IMR-90 (cell line): ENCODE results near the gene MSI2. TPM values are rescaled to one million over a fixed set of nuclear protein-coding genes. Genes with fewer than 3 reads are reported as not detected.

Experiments used
- ATAC-seq: fragments of 200-7000 bp; cut with Tn5 transposase; 2 replicates; pipeline ENCODE4 v1.9.1; 2020; ENCODE audit warnings: low read depth, mild to moderate bottlenecking, moderate library complexity
- BruUV-seq: library from RNA; stranded (reverse); fragments of 400-500 nt; replicated peaks from 2 replicates; lab custom pipeline; 2021; lab: Mats Ljungman, UMichigan
- CTCF ChIA-PET: fragments of 300-600 bp; formaldehyde crosslinking; extraction: SDS; loops from one replicate; lab custom pipeline; 2021; ENCODE audit warnings: antibody characterized with exemption; lab: Yijun Ruan, JAX
- POLR2A ChIA-PET: fragments of 300-600 bp; sonication (Branson Sonifier 250); formaldehyde crosslinking; loops from one replicate; lab custom pipeline; 2022; ENCODE audit warnings: antibody characterized with exemption; ENCODE audit not compliant: unreplicated experiment; lab: Charles Lee
- DNase-seq: peaks from one replicate; pipeline ENCODE4 v3.0.0; 2013
- H2AFZ ChIP-seq: replicated peaks from 2 replicates; pipeline ENCODE3; 2013; ENCODE audit warnings: low read length, mild to moderate bottlenecking; ENCODE audit not compliant: poor library complexity
- H2AK5ac ChIP-seq: 2 replicates; pipeline ENCODE4 v1.6.1; 2013; ENCODE audit warnings: low read depth, low read length, inconsistent platforms
- H2AK9ac ChIP-seq: replicated peaks from 2 replicates; pipeline ENCODE3; 2013; ENCODE audit warnings: mild to moderate bottlenecking, low read depth, low read length, moderate library complexity; ENCODE audit not compliant: poor library complexity
- H2BK120ac ChIP-seq: 2 replicates; pipeline ENCODE4 v1.6.1; 2013; ENCODE audit warnings: low read depth, low read length, inconsistent platforms
- H2BK15ac ChIP-seq: 3 replicates; pipeline ENCODE4 v1.6.1; 2013; ENCODE audit warnings: low read depth, low read length, inconsistent platforms
- H2BK20ac ChIP-seq: 2 replicates; pipeline ENCODE4 v1.6.1; 2013; ENCODE audit warnings: low read depth, mild to moderate bottlenecking, inconsistent platforms, low read length, moderate library complexity
- H2BK5ac ChIP-seq: 2 replicates; pipeline ENCODE4 v1.6.1; 2013; ENCODE audit warnings: mild to moderate bottlenecking, low read depth, low read length, inconsistent platforms; ENCODE audit not compliant: poor library complexity, severe bottlenecking
- H3K14ac ChIP-seq: replicated peaks from 2 replicates; pipeline ENCODE4 v1.6.1; 2013; ENCODE audit warnings: low read depth, low read length, inconsistent platforms
- H3K18ac ChIP-seq: 2 replicates; pipeline ENCODE4 v1.6.1; 2013; ENCODE audit warnings: low read depth, low read length, control low read depth
- H3K23ac ChIP-seq: 2 replicates; pipeline ENCODE4 v1.6.1; 2013; ENCODE audit warnings: low read depth, low read length, inconsistent platforms
- H3K27ac ChIP-seq: 2 replicates; pipeline ENCODE4 v1.5.1; 2013; ENCODE audit warnings: mild to moderate bottlenecking, control low read depth, low read length; ENCODE audit not compliant: insufficient read depth
- H3K27me3 ChIP-seq: 2 replicates; pipeline ENCODE4 v1.6.1; 2013; ENCODE audit warnings: low read length; ENCODE audit not compliant: control insufficient read depth, insufficient read depth
- H3K36me3 ChIP-seq: 2 replicates; pipeline ENCODE4 v1.6.1; 2013; ENCODE audit warnings: low read length, mixed read lengths; ENCODE audit not compliant: control insufficient read depth, insufficient read depth
- H3K4ac ChIP-seq: 2 replicates; pipeline ENCODE4 v1.6.1; 2013; ENCODE audit warnings: low read depth, low read length, inconsistent platforms
- H3K4me1 ChIP-seq: 2 replicates; pipeline ENCODE4 v1.6.1; 2013; ENCODE audit warnings: low read length, mixed read lengths; ENCODE audit not compliant: control insufficient read depth, insufficient read depth
- H3K4me2 ChIP-seq: 2 replicates; pipeline ENCODE4 v1.6.1; 2013; ENCODE audit warnings: low read depth, mild to moderate bottlenecking, control low read depth, low read length, moderate library complexity
- H3K4me3 ChIP-seq: 2 replicates; pipeline ENCODE4 v1.5.1; 2013; ENCODE audit warnings: low read depth, mild to moderate bottlenecking, control low read depth, low read length, moderate library complexity; ENCODE audit not compliant: insufficient read depth
- H3K56ac ChIP-seq: 2 replicates; pipeline ENCODE4 v1.6.1; 2013; ENCODE audit warnings: low read length, inconsistent platforms; ENCODE audit not compliant: insufficient read depth; ENCODE audit errors: extremely low read depth
- H3K79me1 ChIP-seq, 2 experiments: 2 replicates each; pipeline ENCODE4 v1.6.1; 2013; ENCODE audit warnings: low read length in 2 of 2, inconsistent platforms in 1 of 2, low read depth in 1 of 2
- H3K9ac ChIP-seq: 2 replicates; pipeline ENCODE4 v1.6.1; 2013; ENCODE audit warnings: low read depth, low read length, control low read depth
- H3K9me1 ChIP-seq: 2 replicates; pipeline ENCODE4 v1.6.1; 2013; ENCODE audit warnings: low read length, inconsistent platforms; ENCODE audit not compliant: insufficient read depth
- H3K9me3 ChIP-seq: 2 replicates; pipeline ENCODE4 v1.6.1; 2013; ENCODE audit warnings: low read length; ENCODE audit not compliant: control insufficient read depth, insufficient read depth
- H4K20me1 ChIP-seq: 2 replicates; pipeline ENCODE4 v1.6.1; 2013; ENCODE audit warnings: low read length, inconsistent platforms; ENCODE audit not compliant: insufficient read depth
- H4K5ac ChIP-seq: 2 replicates; pipeline ENCODE4 v1.6.1; 2013; ENCODE audit warnings: mild to moderate bottlenecking, low read depth, low read length, control low read depth
- H4K8ac ChIP-seq, 2 experiments: 2 replicates each; pipeline ENCODE4 v1.6.1; 2013; ENCODE audit warnings: low read depth in 2 of 2, low read length in 2 of 2, control low read depth in 1 of 2, inconsistent platforms in 1 of 2
- H4K91ac ChIP-seq: 2 replicates; pipeline ENCODE4 v1.6.1; 2013; ENCODE audit warnings: low read depth, low read length, inconsistent platforms; ENCODE audit not compliant: insufficient read depth
- BHLHE40 ChIP-seq: fragments of 150-350 bp; IDR thresholded peaks from 2 replicates; pipeline ENCODE4 v1.6.1; 2016; ENCODE audit warnings: mild to moderate bottlenecking, low read depth, low read length
- MAZ ChIP-seq: IDR thresholded peaks from 2 replicates; pipeline ENCODE4 v1.6.1; 2012; ENCODE audit warnings: low read depth, mild to moderate bottlenecking, low read length, improper control_type of control experiment, moderate library complexity, borderline replicate concordance
- MXI1 ChIP-seq: IDR thresholded peaks from 2 replicates; pipeline ENCODE4 v1.6.1; 2012; ENCODE audit warnings: low read depth, mild to moderate bottlenecking, low read length, moderate library complexity, borderline replicate concordance
- NFE2L2 ChIP-seq: fragments of 150-350 bp; IDR thresholded peaks from 2 replicates; pipeline ENCODE4 v1.6.1; 2016; ENCODE audit warnings: low read depth, mild to moderate bottlenecking, low read length
- SMC3 ChIP-seq: fragments of 150-350 bp; IDR thresholded peaks from 2 replicates; pipeline ENCODE4 v1.6.1; 2016; ENCODE audit warnings: low read depth, mild to moderate bottlenecking, antibody characterized with exemption, low read length, moderate library complexity
- USF2 ChIP-seq: fragments of 150-350 bp; IDR thresholded peaks from 2 replicates; pipeline ENCODE4 v1.6.1; 2017; ENCODE audit warnings: mild to moderate bottlenecking, antibody characterized with exemption, low read length, low read depth
- WGBS, 2 experiments: methylation state at CpG; one replicate each; pipeline versions ENCODE4 v1.1.5 to v1.1.7; 2013; ENCODE audit warnings: missing lambda C conversion rate in 2 of 2; ENCODE audit not compliant: insufficient read length in 1 of 2; ENCODE audit errors: extremely low coverage in 2 of 2; 5-methylcytosine and 5-hydroxymethylcytosine counted together
- dilution Hi-C: fragments of 300-500 bp; cut with HindIII; formaldehyde crosslinking; loops from one replicate; pipeline ENCODE4 v1.14.3; 2018; ENCODE audit warnings: low sequenced_read_pairs; ENCODE audit not compliant: unreplicated experiment
- in situ Hi-C: fragments of 300-500 bp; cut with MboI; formaldehyde crosslinking; loops from 3 replicates; pipeline ENCODE4 v1.14.3; 2019; ENCODE audit warnings: low sequenced_read_pairs, inconsistent platforms, mixed read lengths
- intact Hi-C: fragments of 100-400 bp; cut with micrococcal nuclease; formaldehyde crosslinking; loops from 2 replicates; pipeline ENCODE4 v1.10.0; 2022
- polyA plus RNA-seq, 3 experiments: library from polyadenylated mRNA; depleted of rRNA; stranded (reverse); fragments of >200 nt; gene quantifications; 2 replicates each; pipeline ENCODE4 v1.2.3, GENCODE V29; 2012; ENCODE audit warnings: low replicate concordance in 1 of 3
- total RNA-seq: library from RNA; depleted of rRNA; stranded (reverse); fragments of >200 nt; gene quantifications from 2 replicates; pipeline ENCODE4 v1.2.3, GENCODE V29; 2012
- TF ChIP-seq, protein P1 (sequence below): conservative IDR thresholded peaks from 2 replicates; pipeline ENCODE4 v1.5.1; 2012; ENCODE audit warnings: mild to moderate bottlenecking, low read depth, low read length, improper control_type of control experiment

The MSI2 gene
- total and polyA plus RNA-seq, 2 of the 4 experiments (the other 2 are of a cell fraction) = 13.0 to 16.0 TPM

DNA sequence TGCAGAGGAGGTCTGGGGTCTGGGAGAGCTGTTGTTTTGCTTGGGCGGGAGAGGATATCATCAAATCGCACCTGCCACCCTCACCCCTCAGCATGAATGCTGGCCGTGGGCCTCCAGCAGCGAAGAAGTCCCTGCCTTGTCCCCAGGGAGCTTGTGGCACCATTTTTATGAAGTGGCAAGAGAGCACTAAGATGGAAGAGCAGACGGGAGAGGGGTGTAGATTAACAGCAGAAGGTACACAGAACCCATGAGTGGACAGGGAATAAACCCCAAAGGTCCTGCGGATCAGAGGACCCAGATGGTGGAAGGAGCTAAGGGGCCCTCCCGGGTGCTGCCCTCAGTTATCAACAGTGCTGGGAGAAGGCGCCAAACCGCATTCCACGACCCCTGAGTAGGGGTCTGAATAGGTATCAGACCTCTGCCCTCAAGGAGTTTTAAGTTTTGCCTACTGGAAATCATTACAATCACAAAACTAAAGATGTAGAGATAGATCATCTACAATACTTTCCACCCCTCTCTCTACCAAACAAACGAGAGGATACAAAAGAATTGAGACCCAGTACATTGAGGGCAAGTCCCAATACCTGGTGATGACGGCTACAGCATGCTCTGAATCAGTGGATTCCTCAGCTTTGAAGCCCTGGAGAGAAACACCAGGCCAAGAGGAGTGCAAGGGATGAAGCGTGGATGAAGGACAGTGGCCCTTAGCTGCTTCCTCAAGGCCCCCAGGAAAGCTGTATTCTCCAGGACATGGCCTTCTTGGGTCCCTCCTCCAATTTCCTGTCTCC, 428.6 kb downstream of the MSI2 start (continued):
- no peak for TF ChIP-seq MXI1

GRCh38 chr17:57685499-57686132, 429.3 kb downstream of the MSI2 start:
- Histone ChIP-seq H3K27me3 (no peaks in the 10 kb centered on the region), H3K4ac (no peak overlapping the region), H2AK5ac (no peak overlapping the region), H3K4me2 (no peak overlapping the region), H2BK5ac (no peak overlapping the region), H4K5ac (no peak overlapping the region), H3K9ac (no peak overlapping the region), H3K79me1 (no peaks in the 10 kb centered on the region), H2AK9ac (no peak overlapping the region), H4K20me1 (no peaks in the 10 kb centered on the region), H2AFZ (no peak overlapping the region), H4K91ac (no peak overlapping the region), H2BK15ac (no peak overlapping the region), H3K4me3 (no peak overlapping the region), H3K36me3 (no peaks in the 10 kb centered on the region), H3K56ac (no peak overlapping the region), H2BK20ac (no peak overlapping the region), H3K9me3 (no peaks in the 10 kb centered on the region), H3K4me1 (no peaks in the 10 kb centered on the region), H4K8ac (no peak overlapping the region), H3K9me1 (no peaks in the 10 kb centered on the region), H3K18ac (no peak overlapping the region), H3K27ac (no peak overlapping the region), H2BK120ac (no peak overlapping the region), H3K14ac (no peak overlapping the region), H3K23ac (no peak overlapping the region)
- in situ Hi-C loops = no loop called here
- POLR2A ChIA-PET = no interaction called here
- no peak for ATAC-seq
- no TSS peak for BruUV-seq
- no peak for TF ChIP-seq SMC3
- no peak for TF ChIP-seq BHLHE40
- TF ChIP-seq MAZ = no peak
- no peak for TF ChIP-seq USF2
- TF ChIP-seq NFE2L2 = no peak
- TF ChIP-seq MXI1 = no peak
- TF ChIP-seq, protein P1, sequence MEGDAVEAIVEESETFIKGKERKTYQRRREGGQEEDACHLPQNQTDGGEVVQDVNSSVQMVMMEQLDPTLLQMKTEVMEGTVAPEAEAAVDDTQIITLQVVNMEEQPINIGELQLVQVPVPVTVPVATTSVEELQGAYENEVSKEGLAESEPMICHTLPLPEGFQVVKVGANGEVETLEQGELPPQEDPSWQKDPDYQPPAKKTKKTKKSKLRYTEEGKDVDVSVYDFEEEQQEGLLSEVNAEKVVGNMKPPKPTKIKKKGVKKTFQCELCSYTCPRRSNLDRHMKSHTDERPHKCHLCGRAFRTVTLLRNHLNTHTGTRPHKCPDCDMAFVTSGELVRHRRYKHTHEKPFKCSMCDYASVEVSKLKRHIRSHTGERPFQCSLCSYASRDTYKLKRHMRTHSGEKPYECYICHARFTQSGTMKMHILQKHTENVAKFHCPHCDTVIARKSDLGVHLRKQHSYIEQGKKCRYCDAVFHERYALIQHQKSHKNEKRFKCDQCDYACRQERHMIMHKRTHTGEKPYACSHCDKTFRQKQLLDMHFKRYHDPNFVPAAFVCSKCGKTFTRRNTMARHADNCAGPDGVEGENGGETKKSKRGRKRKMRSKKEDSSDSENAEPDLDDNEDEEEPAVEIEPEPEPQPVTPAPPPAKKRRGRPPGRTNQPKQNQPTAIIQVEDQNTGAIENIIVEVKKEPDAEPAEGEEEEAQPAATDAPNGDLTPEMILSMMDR = no peak
- intact Hi-C loops = no loop called here
- CTCF ChIA-PET = no interaction called here
- dilution Hi-C loops = no loop called here
- no peak for DNase-seq
- WGBS, 2 experiments = 89% methylated on average over 3 of the region's 7 CpGs; no CpG with 5 or more reads in 1 of the 2 experiments
